ENCODE data around the gene ZBTB16.

ZBTB16 gene

GRCh38 chr11:114137838-114138237 is 78.3 kb downstream of the ZBTB16 start:
- H3K27ac ChIP-seq: no peak overlapping the region
- H3K4me1 ChIP-seq (ENCODE audit: low read depth, poor library complexity, severe bottlenecking): no peaks in the 10 kb centered on the region
- no peaks in the 10 kb centered on the region for H3K27me3 ChIP-seq (ENCODE audit: insufficient read depth, low read depth)
- H2AFZ ChIP-seq (ENCODE audit: low read depth): no peak overlapping the region
- no peak for TF ChIP-seq CTCF (conservative IDR thresholded peaks at IDR 0.05; ENCODE audit: low read depth, low read length)
- no peaks in the 10 kb centered on the region for H3K79me2 ChIP-seq (ENCODE audit: insufficient read depth, low read depth)
- no peak overlapping the region for H3K4me3 ChIP-seq (IDR thresholded peaks at IDR 0.05; ENCODE audit: insufficient read depth, low read depth, low read length)
- H3K36me3 ChIP-seq (ENCODE audit: insufficient read depth): no peaks in the 10 kb centered on the region
- H3K4me2 ChIP-seq: no peak overlapping the region
- no peak overlapping the region for H3K9ac ChIP-seq
- no peaks in the 10 kb centered on the region for H4K20me1 ChIP-seq (ENCODE audit: insufficient read depth)

GRCh38 chr11:114138411-114138810 is 78.9 kb downstream of the ZBTB16 start:
- H3K27me3 ChIP-seq (ENCODE audit: insufficient read depth, low read depth): no peaks in the 10 kb centered on the region
- no peak overlapping the region for H3K4me3 ChIP-seq (IDR thresholded peaks at IDR 0.05; ENCODE audit: insufficient read depth, low read depth, low read length)
- no peak overlapping the region for H3K9ac ChIP-seq
- H4K20me1 ChIP-seq (ENCODE audit: insufficient read depth): no peaks in the 10 kb centered on the region
- no peak overlapping the region for H3K27ac ChIP-seq
- no peaks in the 10 kb centered on the region for H3K36me3 ChIP-seq (ENCODE audit: insufficient read depth)
- H3K4me1 ChIP-seq (ENCODE audit: low read depth, poor library complexity, severe bottlenecking): no peaks in the 10 kb centered on the region
- no peak overlapping the region for H2AFZ ChIP-seq (ENCODE audit: low read depth)
- no peaks in the 10 kb centered on the region for H3K79me2 ChIP-seq (ENCODE audit: insufficient read depth, low read depth)
- no peak overlapping the region for H3K4me2 ChIP-seq
- TF ChIP-seq CTCF (conservative IDR thresholded peaks at IDR 0.05; ENCODE audit: low read depth, low read length): no peak

DNA sequence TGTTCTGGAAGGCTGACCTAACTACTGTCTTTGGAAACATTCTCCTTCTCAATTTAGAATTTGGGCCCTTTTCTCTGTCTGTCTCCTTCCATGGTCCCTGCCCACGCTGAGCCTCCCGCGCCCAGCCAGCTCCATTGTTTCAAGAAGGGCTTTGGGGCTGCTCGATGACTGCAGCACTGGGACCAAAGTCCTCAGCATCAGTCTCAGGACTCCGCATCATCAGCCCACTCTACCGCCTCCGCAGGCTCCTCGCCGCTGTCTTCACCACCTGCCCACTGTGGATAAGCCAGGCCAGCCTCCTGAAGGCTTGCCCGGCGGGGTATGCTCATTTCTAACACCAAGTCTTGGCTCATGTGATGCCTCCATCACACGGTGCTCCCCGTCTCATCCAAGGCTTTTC is 81.3 kb downstream of the ZBTB16 start:
- Histone ChIP-seq H3K79me2 (ENCODE audit: insufficient read depth, low read depth) (no peaks in the 10 kb centered on the region), H3K36me3 (ENCODE audit: insufficient read depth) (no peaks in the 10 kb centered on the region), H3K4me2 (no peak overlapping the region), H3K4me3 (IDR thresholded peaks at IDR 0.05; ENCODE audit: insufficient read depth, low read depth, low read length) (no peak overlapping the region), H3K27me3 (ENCODE audit: insufficient read depth, low read depth) (no peaks in the 10 kb centered on the region), H3K9ac (no peak overlapping the region), H3K27ac (no peak overlapping the region), H2AFZ (ENCODE audit: low read depth) (no peak overlapping the region), H4K20me1 (ENCODE audit: insufficient read depth) (no peaks in the 10 kb centered on the region), H3K4me1 (ENCODE audit: low read depth, poor library complexity, severe bottlenecking) (no peaks in the 10 kb centered on the region)
- no peak for TF ChIP-seq CTCF (conservative IDR thresholded peaks at IDR 0.05; ENCODE audit: low read depth, low read length)

- Histone ChIP-seq H2AFZ (ENCODE audit: low read depth) (no peak overlapping the region), H4K20me1 (ENCODE audit: insufficient read depth) (no peaks in the 10 kb centered on the region), H3K4me3 (IDR thresholded peaks at IDR 0.05; ENCODE audit: insufficient read depth, low read depth, low read length) (no peak overlapping the region), H3K27me3 (ENCODE audit: insufficient read depth, low read depth) (no peaks in the 10 kb centered on the region), H3K27ac (no peak overlapping the region), H3K9ac (no peak overlapping the region), H3K4me1 (ENCODE audit: low read depth, poor library complexity, severe bottlenecking) (no peaks in the 10 kb centered on the region), H3K36me3 (ENCODE audit: insufficient read depth) (no peaks in the 10 kb centered on the region), H3K4me2 (no peak overlapping the region), H3K79me2 (ENCODE audit: insufficient read depth, low read depth) (no peaks in the 10 kb centered on the region)
- no peak for TF ChIP-seq CTCF (conservative IDR thresholded peaks at IDR 0.05; ENCODE audit: low read depth, low read length)
Observed at GRCh38 chr11:114141863-114142580, 82.5 kb downstream of the ZBTB16 start.
